Hair follicle dermal papilla cell (primary cell): ENCODE data around the gene SOWAHC. TPM values are rescaled to one million over a fixed set of nuclear protein-coding genes. Genes with fewer than 3 reads are reported as not detected.

Experiments
- total RNA-seq: library from RNA; depleted of rRNA; stranded (reverse); fragments of >200 nt; gene quantifications from 2 replicates; pipeline ENCODE4 v1.2.3, GENCODE V29; 2012

Gene SOWAHC, protein sequence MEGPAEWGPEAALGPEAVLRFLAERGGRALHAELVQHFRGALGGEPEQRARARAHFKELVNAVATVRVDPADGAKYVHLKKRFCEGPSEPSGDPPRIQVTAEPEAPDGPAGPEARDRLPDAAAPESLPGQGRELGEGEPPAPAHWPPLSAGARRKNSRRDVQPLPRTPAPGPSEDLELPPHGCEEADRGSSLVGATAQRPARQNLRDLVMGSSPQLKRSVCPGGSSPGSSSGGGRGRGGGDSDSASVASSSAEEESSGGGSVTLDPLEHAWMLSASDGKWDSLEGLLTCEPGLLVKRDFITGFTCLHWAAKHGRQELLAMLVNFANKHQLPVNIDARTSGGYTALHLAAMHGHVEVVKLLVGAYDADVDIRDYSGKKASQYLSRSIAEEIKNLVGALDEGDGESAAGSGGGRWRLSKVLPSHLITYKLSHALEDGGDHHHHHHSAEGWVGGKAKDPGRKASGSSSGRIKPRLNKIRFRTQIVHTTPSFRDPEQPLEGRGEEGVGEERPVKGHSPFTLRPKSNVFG
- 11.8 and 16.6 TPM in 2 replicates for total RNA-seq

GRCh38 chr2:109613922-109614714, at the start of gene SOWAHC, which contains the start of gene SEPTIN10:
SOWAHC (plus strand) TSS chr2:109614364; CDS start chr2:109614490, 126 bp downstream.
SEPTIN10 (minus strand) TSS chr2:109613966; CDS start chr2:109613827, 139 bp downstream.

Other genes starting within 250 kb of the SOWAHC start
- 89.0 and 100 TPM in 2 replicates for gene SEPTIN10, start 398 bp upstream of the SOWAHC start, total RNA-seq
- gene RGPD5, start 179.9 kb downstream of the SOWAHC start, total RNA-seq = 49.1 and 57.1 TPM in 2 replicates